ENCODE results near the gene TMEM213.

Gene TMEM213

DNA sequence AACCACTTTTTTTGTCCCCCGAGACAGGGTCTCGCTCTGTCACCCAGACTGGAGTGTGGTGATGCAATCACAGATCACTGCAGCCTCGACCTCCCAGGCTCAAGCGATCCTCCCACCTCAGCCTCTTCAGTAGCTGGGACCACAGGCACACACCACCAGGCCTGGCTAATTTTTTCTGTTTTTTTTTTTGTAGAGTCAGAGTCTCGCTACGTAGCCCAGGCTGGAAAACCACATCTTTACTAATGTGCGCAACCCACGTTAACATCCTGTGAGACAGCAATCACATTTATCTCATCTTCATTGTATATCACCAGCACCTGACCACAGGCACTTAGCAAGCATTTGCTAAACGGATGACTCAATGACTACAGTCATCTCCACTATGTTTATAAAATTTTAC, 78.0 kb downstream of the TMEM213 start:
- DNase-seq (ENCODE audit: low read depth in 2 of 2) = peak; percentile 41

DNA sequence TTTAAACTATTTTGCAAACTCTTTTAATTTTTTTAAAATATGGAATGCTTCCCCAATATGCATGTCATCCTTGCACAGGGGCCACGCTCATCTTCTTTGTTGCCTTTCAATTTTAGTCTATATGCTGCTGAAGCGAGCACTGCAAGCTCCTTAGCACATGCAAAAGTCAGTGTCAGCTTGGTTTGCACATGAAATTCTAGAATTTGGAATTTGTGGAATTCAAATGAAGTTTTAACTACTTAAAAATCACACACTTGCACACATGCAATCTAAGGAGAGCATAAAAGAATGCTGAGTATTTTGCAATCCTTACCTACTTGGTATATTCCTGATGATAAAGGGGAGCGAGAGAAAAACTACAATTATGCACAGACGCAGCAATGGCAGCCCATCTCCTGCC, 78.5 kb downstream of the TMEM213 start:
- DNase-seq (ENCODE audit: low read depth in 2 of 2) = no peak

DNA sequence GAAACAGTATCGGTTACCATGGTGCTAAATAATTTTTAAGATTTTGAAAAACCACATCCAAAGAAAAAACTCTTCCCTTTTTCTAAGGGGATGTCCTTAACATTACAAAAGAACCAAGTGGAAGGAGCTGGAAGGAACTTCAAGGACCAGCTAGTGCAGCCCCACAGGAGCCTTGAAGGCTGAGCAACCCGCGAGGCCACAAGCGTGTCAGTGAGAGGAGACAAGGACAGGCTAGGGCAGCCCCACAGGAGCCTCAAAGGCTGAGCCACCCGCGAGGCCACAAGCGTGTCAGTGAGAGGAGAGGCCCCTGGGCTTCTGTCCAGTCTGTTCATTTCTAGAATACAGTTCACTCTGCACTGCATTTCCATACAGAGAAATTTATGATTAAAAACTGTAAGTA, 80.3 kb downstream of the TMEM213 start:
- DNase-seq (ENCODE audit: low read depth in 2 of 2) = no peak

DNA sequence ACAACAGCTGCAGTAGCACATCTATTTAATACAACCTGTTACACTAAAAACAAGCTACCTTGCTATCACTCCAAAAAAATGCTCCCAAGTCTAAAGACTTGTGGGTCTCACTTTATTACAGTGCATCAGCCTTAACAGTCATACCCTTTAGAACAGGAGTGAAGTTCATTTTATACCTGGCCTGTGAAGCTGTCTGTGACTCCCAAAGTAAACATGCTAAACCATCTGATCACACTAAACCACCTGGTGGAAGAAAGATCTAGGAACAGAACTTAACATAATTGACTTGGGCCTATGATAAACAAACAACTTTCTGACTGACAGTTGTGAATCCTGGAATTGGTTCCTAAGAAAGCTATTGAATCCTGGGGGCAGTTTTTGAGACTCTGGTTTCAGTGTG, 81.1 kb downstream of the TMEM213 start:
- no peak for DNase-seq (ENCODE audit: low read depth in 2 of 2)

DNA sequence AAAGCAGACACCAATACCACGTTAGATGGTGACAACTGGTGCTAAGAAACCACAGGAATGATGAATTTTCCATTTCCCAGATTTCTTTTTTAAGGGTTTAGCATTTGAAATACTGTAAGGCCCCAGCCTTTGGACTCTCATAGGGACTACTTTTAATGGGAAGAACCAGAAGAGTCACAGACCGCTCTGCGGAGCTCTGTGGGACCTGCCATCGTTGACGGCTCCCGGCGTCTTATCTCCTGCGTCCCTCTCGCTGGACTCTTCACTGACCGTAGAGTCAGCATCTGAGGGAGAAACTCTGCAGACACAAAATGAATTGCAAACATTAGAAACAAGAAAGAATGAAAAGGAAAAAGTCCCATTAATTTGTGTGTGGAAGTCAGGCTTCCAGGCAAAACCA, 81.6 kb downstream of the TMEM213 start:
- DNase-seq (ENCODE audit: low read depth in 2 of 2) = no peak

DNA sequence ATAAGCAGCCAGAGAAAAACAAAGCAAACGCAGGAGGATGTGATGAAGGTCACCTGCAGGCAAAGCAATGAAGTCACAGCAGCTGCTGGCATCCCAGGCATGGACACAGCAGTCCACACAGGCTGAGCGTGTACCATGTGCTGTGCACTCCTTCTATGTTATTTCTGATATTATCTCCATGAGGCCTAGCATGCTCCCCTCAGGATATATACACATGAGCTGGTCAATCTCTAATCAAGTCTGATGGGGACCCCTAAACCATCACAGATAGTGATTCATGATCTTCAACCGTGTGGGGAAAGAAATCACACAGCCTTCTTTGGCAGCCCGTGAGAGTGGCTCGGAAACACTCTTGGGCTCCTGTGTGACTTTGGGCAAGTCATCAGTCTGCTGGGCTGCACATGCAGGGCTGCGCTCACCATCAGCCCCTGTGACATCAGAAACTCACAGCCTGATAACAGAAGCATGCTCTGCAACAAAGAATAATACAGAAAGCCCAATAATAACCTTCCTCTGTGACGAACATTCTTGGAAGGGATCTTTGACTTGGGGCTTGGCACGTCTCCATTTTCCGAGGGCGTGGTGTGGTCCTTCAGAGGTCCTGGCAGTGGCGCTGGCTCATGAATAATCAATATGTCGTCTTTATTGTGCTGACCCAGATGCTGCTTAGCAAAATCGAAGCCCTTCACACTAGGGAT, 83.2 kb downstream of the TMEM213 start:
- DNase-seq (ENCODE audit: low read depth in 2 of 2) = no peak

DNA sequence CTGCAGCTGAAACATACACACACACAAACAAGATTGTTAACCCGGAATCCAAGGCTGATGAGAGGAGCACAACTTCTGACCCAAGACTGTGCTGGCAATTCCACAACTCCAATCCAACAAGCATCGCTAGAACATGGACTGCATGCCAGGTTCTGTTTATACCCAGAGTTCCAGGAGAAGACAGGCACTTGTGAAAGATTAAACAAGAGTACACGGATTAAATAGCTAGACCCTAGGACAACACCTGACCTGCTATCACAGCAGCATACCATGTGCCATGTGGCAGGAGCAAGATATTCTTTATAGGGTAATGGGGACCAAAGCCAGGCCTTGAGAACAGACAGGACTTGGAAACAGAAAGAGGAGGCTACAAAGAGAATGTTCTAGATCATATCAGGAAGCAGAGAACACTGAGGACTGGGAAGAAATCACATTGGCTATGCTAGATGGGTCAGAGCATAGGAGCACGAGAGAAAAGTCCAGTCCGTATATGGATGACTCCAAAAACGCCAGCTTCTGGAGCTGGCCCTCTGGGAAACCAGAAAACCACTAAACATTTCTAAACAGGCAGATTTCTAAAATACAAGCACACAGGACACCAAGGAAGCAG, 83.9 kb downstream of the TMEM213 start:
- DNase-seq (ENCODE audit: low read depth in 2 of 2) = no peak

DNA sequence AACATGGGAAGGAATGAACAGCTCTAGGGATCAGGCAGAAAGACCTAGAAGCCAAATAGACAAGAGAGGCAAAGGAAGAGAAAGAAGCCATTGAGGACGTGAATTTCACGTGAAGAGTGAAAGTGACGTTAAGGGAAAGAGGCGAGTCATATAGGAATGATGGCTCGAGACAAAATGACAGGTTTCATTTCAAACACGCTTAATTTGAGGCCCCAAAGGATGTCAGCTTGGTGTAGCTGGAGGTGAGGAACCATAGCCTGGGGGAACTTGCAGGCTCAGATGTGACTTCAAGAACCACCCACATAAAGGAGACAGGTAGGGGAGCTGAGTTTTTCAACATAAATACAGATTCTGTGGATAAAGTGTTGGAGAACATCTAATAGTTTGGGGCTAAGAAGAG, 84.5 kb downstream of the TMEM213 start:
- DNase-seq (ENCODE audit: low read depth in 2 of 2) = no peak

DNA sequence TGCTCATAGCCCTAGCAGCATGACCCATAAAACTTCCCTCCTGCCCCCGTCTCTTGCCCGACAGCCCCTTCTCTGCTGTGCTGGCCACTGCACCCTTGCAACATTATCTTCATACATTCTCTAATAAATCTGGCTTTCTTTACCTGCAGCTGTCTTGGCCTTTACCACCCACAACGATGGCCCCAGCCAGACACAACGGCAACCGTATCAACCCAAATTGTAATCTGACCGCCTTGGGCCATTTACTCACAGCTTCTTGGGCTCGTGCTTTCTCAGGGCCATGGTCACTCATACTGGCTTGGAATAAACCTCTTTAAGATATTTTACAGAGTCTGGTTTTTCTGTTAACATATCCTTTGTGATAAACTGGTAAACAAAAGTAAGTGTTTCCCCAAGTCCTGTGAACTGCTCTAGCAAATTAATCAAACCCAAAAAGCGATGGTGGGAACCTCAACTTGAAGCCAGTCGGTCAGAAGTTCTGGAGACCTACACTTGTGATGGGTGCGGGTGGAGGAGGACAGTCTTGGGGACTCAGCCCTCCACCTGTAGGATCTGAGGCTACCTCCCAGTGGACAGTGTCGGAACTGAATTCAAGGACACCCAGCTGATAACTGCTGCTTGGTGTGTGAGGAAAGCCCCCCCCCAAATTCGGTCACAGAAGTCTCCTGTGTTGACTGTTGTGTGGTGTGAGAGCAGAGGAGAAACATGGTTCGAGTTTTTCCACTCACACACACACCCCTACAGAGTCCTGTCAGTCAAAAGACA, 87.8 kb downstream of the TMEM213 start:
- no peak for DNase-seq (ENCODE audit: low read depth in 2 of 2)

DNA sequence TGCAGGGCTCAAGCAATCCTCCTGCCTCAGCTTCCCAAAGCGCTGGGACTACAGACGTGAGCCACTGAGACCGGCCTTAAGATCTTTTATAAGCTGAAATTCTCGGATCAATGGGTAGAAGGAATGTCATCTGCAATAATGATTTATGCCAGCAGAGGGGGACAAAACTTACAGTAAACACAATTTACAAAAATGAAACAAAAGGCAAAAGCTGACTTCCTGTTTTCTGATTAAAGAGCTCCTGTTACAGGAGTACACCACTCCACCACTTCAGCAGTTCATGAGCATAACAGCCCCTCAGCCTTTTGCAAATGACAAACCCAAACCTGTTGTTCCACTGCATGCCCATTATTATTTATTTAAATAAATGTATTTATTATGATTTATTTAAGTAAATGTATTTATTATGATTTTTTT, 88.7 kb downstream of the TMEM213 start:
- peak in 1 of 2 donors; percentile 62 for DNase-seq (ENCODE audit: low read depth in 2 of 2)

DNA sequence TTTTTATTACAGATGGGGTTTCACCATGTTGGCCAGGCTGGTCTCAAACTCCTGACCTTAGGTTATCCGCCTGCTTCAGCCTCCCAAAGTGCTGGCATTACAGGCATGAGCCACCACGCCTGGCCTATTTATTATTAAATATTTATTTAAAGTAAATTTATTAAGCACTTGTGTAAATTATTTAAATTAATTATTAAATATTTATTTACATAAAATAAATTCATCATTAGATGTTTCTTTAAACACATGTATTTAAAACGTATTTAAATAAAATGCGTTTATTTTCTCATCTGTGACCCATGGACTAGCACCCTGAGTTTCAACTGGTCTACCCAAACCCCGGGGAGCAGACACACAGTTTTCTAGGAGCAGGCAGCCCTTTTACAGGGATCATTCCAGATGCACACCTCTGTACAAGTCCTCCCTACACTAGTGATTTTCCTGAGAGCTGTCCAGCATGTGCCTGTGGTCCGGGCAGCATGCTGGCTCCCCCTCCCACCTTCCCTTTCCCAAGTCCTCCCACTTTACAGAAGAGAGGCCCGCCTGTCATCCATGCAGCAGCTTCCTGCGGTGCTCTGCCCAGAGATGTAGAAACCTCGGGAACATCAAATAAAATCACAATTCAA, 89.4 kb downstream of the TMEM213 start:
- no peak for DNase-seq (ENCODE audit: low read depth in 2 of 2)

Measured in activated CD4-positive, alpha-beta T cell treated with anti-CD3 and anti-CD28 coated beads for 24 hours (primary cell).